RWPE1 (cell line): ENCODE results near the gene PLAAT5.
A peak's percentile ranks its signal among the peaks of the same experiment; 100 is the strongest.

Source experiments
- CTCF ChIA-PET: fragments of 350-600 bp; sonication (Branson Sonifier 250); formaldehyde crosslinking; extraction: SDS; loops from one replicate; lab custom pipeline; 2021; lab: Yijun Ruan, JAX
- POLR2A ChIA-PET: fragments of 400-600 bp; formaldehyde crosslinking; extraction: SDS; loops from one replicate; lab custom pipeline; 2020; ENCODE audit warnings: antibody characterized with exemption; ENCODE audit not compliant: low non-redundant PET; lab: Yijun Ruan, JAX
- DNase-seq: peaks from one replicate; pipeline ENCODE4 v3.0.0; 2012; ENCODE audit warnings: low spot score
- H3K27ac ChIP-seq: fragments of 450-650 bp; 2 replicates; pipeline ENCODE4 v1.5.1; 2017
- CTCF ChIP-seq: fragments of 450-650 bp; conservative IDR thresholded peaks from 2 replicates; pipeline ENCODE4 v1.5.1; 2017; ENCODE audit warnings: low read depth, mild to moderate bottlenecking

PLAAT5 gene

GRCh38 chr11:63490551-63491239, at the start of gene PLAAT5:
TSS of gene PLAAT5 (minus strand) at chr11:63491167. CDS start at chr11:63491034, 133 bp downstream.
- TF ChIP-seq CTCF = no peak
- DNase-seq = no peak
- no peak within 1 kb of the TSS for H3K27ac ChIP-seq
- POLR2A ChIA-PET = no interaction called here
- CTCF ChIA-PET = interaction anchor here (0.9 to 1.2 kb wide), 2 partner anchors 11 to 117 kb away, joined by 3 to 4 read pairs; no protein-coding TSS in a partner anchor

- POLR2A ChIA-PET = no interaction called here
- CTCF ChIA-PET = interaction anchor here (0.6 kb wide), 1 partner anchor 32 kb away, joined by 4 read pairs; no protein-coding TSS in a partner anchor
- DNase-seq = no peak
- peak overlapping the region; percentile 65 for H3K27ac ChIP-seq
- no peak for TF ChIP-seq CTCF
Observed at GRCh38 chr11:63537293-63538101, 46.5 kb upstream of the PLAAT5 start.

- TF ChIP-seq CTCF = no peak
- ChIA-PET CTCF (interaction anchor here (0.6 to 0.7 kb wide), 2 partner anchors 32 to 819 kb away, joined by 4 to 7 read pairs; no protein-coding TSS in a partner anchor), POLR2A (no interaction called here)
- H3K27ac ChIP-seq = peak within 1 kb of the TSS; percentile 65
- DNase-seq = peak; percentile 26
Observed at GRCh38 chr11:63536669-63537292, 45.8 kb upstream of the PLAAT5 start, which contains the start of gene PLAAT4. TSS of gene PLAAT4 (plus strand) at chr11:63536808. CDS start at chr11:63536869, 61 bp downstream.

GRCh38 chr11:63535734-63536133, 44.8 kb upstream of the PLAAT5 start:
- TF ChIP-seq CTCF = no peak
- no peak overlapping the region for H3K27ac ChIP-seq
- CTCF ChIA-PET = interaction anchor here (0.7 kb wide), 1 partner anchor 820 kb away, joined by 7 read pairs; no protein-coding TSS in a partner anchor
- POLR2A ChIA-PET = no interaction called here
- no peak for DNase-seq

GRCh38 chr11:63534895-63535461, 44.0 kb upstream of the PLAAT5 start:
- POLR2A ChIA-PET = no interaction called here
- H3K27ac ChIP-seq = no peak overlapping the region
- TF ChIP-seq CTCF = no peak
- DNase-seq = no peak
- CTCF ChIA-PET = no interaction called here

- H3K27ac ChIP-seq = no peak overlapping the region
- ChIA-PET POLR2A (no interaction called here), CTCF (no interaction called here)
- DNase-seq = no peak
- no peak for TF ChIP-seq CTCF
Observed at GRCh38 chr11:63534076-63534475, 43.1 kb upstream of the PLAAT5 start.
